ENCODE data around the gene SURF1.
"Not testable (repeated sequence)": the region's sequence is repeated elsewhere in the genome, so short reads cannot be mapped to it uniquely, and the experiment has no call there.

The SURF1 gene

GRCh38 chr9:133317551-133317950 lies 38.7 kb downstream of the SURF1 start:
- not testable (repeated sequence) for H3K79me2 ChIP-seq (ENCODE audit: control insufficient read depth, insufficient read depth, low read length); H3K9ac ChIP-seq (ENCODE audit: low read length); H2BK15ac ChIP-seq (replicated peaks; ENCODE audit: low read depth); H3K36me3 ChIP-seq (ENCODE audit: control insufficient read depth, insufficient read depth, low read length); H4K5ac ChIP-seq (ENCODE audit: low read length); H2BK120ac ChIP-seq (ENCODE audit: low read depth, low read length); H3K56ac ChIP-seq (ENCODE audit: low read length); H3K18ac ChIP-seq (ENCODE audit: low read length); H3K79me1 ChIP-seq (ENCODE audit: low read length); H3K4me3 ChIP-seq (ENCODE audit: low read length); H2BK5ac ChIP-seq (ENCODE audit: low read length); H3K4me2 ChIP-seq (ENCODE audit: low read length); H3K27me3 ChIP-seq (ENCODE audit: insufficient read depth, low read length, poor library complexity); H3K4ac ChIP-seq (ENCODE audit: low read depth, low read length); H3K27ac ChIP-seq (ENCODE audit: low read depth, low read length); H2AK5ac ChIP-seq (ENCODE audit: low read length); H3K23ac ChIP-seq (ENCODE audit: low read length); H4K8ac ChIP-seq (ENCODE audit: low read depth, low read length); DNase-seq; H3K4me1 ChIP-seq (ENCODE audit: control insufficient read depth, low read depth, low read length)
- no CpG with 5 or more reads among the region's 13 CpGs for whole genome bisulfite sequencing (ENCODE audit: extremely low coverage, insufficient coverage, low lambda C conversion rate)

DNA sequence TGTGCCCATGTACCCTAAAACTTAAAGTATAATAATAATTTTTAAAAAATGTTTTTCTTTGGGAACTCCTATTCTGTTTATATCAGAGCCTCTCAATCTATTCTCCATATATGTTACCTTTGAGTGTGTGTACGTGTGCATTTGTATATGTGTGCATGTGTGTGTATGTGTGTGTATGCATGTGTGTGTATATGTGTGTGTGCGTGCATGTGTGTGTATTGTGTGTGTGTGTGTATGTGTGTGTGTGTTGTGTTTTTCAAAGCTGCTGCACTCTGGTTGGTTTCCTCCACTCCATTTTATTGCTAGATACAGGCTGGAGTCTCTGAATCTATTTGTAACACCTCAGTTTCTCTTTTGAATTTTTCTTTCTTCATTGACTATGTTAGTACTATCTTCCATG lies 40.3 kb downstream of the SURF1 start:
- Histone ChIP-seq H3K4ac (ENCODE audit: low read depth, low read length) (no peak overlapping the region), H3K4me2 (ENCODE audit: low read length) (no peak overlapping the region), H3K79me1 (ENCODE audit: low read length) (no peaks in the 10 kb centered on the region), H2AK5ac (ENCODE audit: low read length) (no peak overlapping the region), H3K18ac (ENCODE audit: low read length) (no peak overlapping the region), H3K27ac (ENCODE audit: low read depth, low read length) (no peak overlapping the region), H3K27me3 (ENCODE audit: insufficient read depth, low read length, poor library complexity) (no peaks in the 10 kb centered on the region), H3K9ac (ENCODE audit: low read length) (no peak overlapping the region), H2BK5ac (ENCODE audit: low read length) (no peak overlapping the region), H3K23ac (ENCODE audit: low read length) (no peak overlapping the region), H3K4me1 (ENCODE audit: control insufficient read depth, low read depth, low read length) (no peaks in the 10 kb centered on the region), H3K36me3 (ENCODE audit: control insufficient read depth, insufficient read depth, low read length) (no peaks in the 10 kb centered on the region), H2BK120ac (ENCODE audit: low read depth, low read length) (no peak overlapping the region), H3K56ac (ENCODE audit: low read length) (no peak overlapping the region), H3K4me3 (ENCODE audit: low read length) (no peak overlapping the region), H3K79me2 (ENCODE audit: control insufficient read depth, insufficient read depth, low read length) (no peaks in the 10 kb centered on the region), H4K8ac (ENCODE audit: low read depth, low read length) (no peak overlapping the region), H2BK15ac (replicated peaks; ENCODE audit: low read depth) (no peak overlapping the region), H4K5ac (ENCODE audit: low read length) (no peak overlapping the region)
- WGBS (ENCODE audit: extremely low coverage, insufficient coverage, low lambda C conversion rate), result no CpG with 5 or more reads among the region's 2 CpGs
- DNase-seq, result no peak

DNA sequence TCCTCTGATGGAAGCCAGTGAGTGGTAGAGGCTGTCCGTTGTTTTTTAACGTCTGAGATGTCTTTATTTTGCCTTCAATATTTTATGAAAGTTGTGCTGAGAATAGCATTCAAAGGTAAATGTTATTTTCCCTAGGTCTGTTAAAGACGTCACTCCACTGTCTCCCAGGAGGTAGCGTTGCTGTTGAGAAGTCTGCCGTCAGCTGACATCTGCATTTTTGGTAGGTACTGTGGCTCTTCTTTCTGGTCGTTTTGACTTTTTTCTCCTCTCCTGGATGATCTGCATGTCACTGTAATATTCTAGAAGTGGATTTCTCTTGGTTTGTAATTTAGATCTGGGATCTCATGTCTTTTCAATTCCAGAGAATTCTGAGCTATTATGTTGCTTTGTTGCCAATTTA lies 46.7 kb downstream of the SURF1 start:
- no CpG with 5 or more reads among the region's 6 CpGs for WGBS (ENCODE audit: extremely low coverage, insufficient coverage, low lambda C conversion rate)
- no peaks in the 10 kb centered on the region for H3K79me1 ChIP-seq (ENCODE audit: low read length)
- H2BK15ac ChIP-seq (replicated peaks; ENCODE audit: low read depth), result no peak overlapping the region
- H3K4me1 ChIP-seq (ENCODE audit: control insufficient read depth, low read depth, low read length), result no peaks in the 10 kb centered on the region
- no peak overlapping the region for H2AK5ac ChIP-seq (ENCODE audit: low read length)
- H3K27me3 ChIP-seq (ENCODE audit: insufficient read depth, low read length, poor library complexity), result no peaks in the 10 kb centered on the region
- no peak overlapping the region for H3K9ac ChIP-seq (ENCODE audit: low read length)
- H3K4me2 ChIP-seq (ENCODE audit: low read length), result no peak overlapping the region
- no peak overlapping the region for H3K56ac ChIP-seq (ENCODE audit: low read length)
- H3K23ac ChIP-seq (ENCODE audit: low read length), result no peak overlapping the region
- H2BK5ac ChIP-seq (ENCODE audit: low read length), result no peak overlapping the region
- no peak overlapping the region for H2BK120ac ChIP-seq (ENCODE audit: low read depth, low read length)
- DNase-seq, result no peak
- H4K8ac ChIP-seq (ENCODE audit: low read depth, low read length), result no peak overlapping the region
- H3K4ac ChIP-seq (ENCODE audit: low read depth, low read length), result no peak overlapping the region
- H3K79me2 ChIP-seq (ENCODE audit: control insufficient read depth, insufficient read depth, low read length), result no peaks in the 10 kb centered on the region
- H3K27ac ChIP-seq (ENCODE audit: low read depth, low read length), result no peak overlapping the region
- H4K5ac ChIP-seq (ENCODE audit: low read length), result no peak overlapping the region
- no peak overlapping the region for H3K18ac ChIP-seq (ENCODE audit: low read length)
- no peaks in the 10 kb centered on the region for H3K36me3 ChIP-seq (ENCODE audit: control insufficient read depth, insufficient read depth, low read length)
- no peak overlapping the region for H3K4me3 ChIP-seq (ENCODE audit: low read length)

GRCh38 chr9:133307301-133307700 lies 49.0 kb downstream of the SURF1 start:
- no CpG with 5 or more reads among the region's 16 CpGs for WGBS (ENCODE audit: extremely low coverage, insufficient coverage, low lambda C conversion rate)
- Histone ChIP-seq H2BK120ac (ENCODE audit: low read depth, low read length) (no peak overlapping the region), H3K36me3 (ENCODE audit: control insufficient read depth, insufficient read depth, low read length) (no peaks in the 10 kb centered on the region), H3K27ac (ENCODE audit: low read depth, low read length) (no peak overlapping the region), H3K4me1 (ENCODE audit: control insufficient read depth, low read depth, low read length) (no peaks in the 10 kb centered on the region), H3K9ac (ENCODE audit: low read length) (no peak overlapping the region), H3K56ac (ENCODE audit: low read length) (no peak overlapping the region), H4K8ac (ENCODE audit: low read depth, low read length) (no peak overlapping the region), H3K18ac (ENCODE audit: low read length) (no peak overlapping the region), H3K27me3 (ENCODE audit: insufficient read depth, low read length, poor library complexity) (no peaks in the 10 kb centered on the region), H3K4ac (ENCODE audit: low read depth, low read length) (no peak overlapping the region), H3K4me3 (ENCODE audit: low read length) (no peak overlapping the region), H3K79me2 (ENCODE audit: control insufficient read depth, insufficient read depth, low read length) (no peaks in the 10 kb centered on the region), H2BK15ac (replicated peaks; ENCODE audit: low read depth) (no peak overlapping the region), H3K23ac (ENCODE audit: low read length) (no peak overlapping the region), H3K4me2 (ENCODE audit: low read length) (no peak overlapping the region), H2AK5ac (ENCODE audit: low read length) (no peak overlapping the region), H2BK5ac (ENCODE audit: low read length) (no peak overlapping the region), H3K79me1 (ENCODE audit: low read length) (no peaks in the 10 kb centered on the region), H4K5ac (ENCODE audit: low read length) (no peak overlapping the region)
- no peak for DNase-seq

DNA sequence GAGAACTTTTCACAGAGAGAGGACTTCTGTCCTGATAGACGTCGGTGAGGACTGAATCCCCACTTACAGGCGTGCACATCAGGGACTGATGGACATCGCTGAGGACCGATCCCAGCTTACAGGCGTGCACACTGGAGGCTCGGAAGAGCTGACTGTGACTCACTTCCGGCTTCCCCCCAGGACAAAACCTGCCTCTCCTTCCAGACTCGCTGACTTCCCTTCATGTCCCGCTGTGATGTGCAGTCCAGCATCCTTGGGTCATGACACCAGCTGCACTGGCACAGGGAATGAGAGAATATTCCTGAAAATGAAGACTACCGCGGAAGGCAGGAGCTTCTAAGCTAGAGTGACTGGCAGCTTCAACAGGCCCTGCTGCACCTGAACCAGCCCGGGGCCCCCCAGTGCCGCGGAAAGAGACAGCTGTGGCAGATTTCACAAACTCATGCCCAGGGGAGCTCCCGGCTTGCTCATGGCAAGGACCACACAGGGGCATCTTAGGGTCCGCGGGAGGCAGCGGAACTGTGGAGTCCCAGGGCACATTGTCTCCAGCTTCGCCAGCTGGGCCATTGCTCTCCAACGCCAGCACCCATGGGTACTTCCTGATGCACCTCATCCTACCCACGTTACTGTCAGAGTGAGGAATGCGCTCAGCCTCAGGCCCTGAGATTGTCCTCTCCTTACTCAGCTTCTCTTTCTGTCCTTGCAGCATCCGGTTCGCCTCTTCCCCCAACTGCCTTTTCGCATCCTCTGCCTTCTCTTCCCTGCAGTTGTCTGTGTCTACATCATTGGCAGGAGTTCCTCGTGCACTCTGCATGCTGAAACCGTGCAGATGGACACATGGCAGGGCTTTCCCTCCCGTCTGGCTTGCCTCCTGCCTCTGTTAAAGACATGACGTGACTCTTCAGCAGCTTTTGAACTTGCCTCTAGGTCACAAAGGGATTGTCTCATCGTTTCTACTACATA lies 49.8 kb downstream of the SURF1 start:
- Histone ChIP-seq H3K36me3 (ENCODE audit: control insufficient read depth, insufficient read depth, low read length) (no peaks in the 10 kb centered on the region), H3K27me3 (ENCODE audit: insufficient read depth, low read length, poor library complexity) (no peaks in the 10 kb centered on the region), H3K4me1 (ENCODE audit: control insufficient read depth, low read depth, low read length) (no peaks in the 10 kb centered on the region), H4K5ac (ENCODE audit: low read length) (no peak overlapping the region), H2BK120ac (ENCODE audit: low read depth, low read length) (no peak overlapping the region), H3K4me3 (ENCODE audit: low read length) (no peak overlapping the region), H3K23ac (ENCODE audit: low read length) (no peak overlapping the region), H2AK5ac (ENCODE audit: low read length) (no peak overlapping the region), H3K79me1 (ENCODE audit: low read length) (no peaks in the 10 kb centered on the region), H3K18ac (ENCODE audit: low read length) (no peak overlapping the region), H2BK5ac (ENCODE audit: low read length) (no peak overlapping the region), H3K9ac (ENCODE audit: low read length) (no peak overlapping the region), H3K27ac (ENCODE audit: low read depth, low read length) (no peak overlapping the region), H3K4ac (ENCODE audit: low read depth, low read length) (no peak overlapping the region), H2BK15ac (replicated peaks; ENCODE audit: low read depth) (no peak overlapping the region), H3K79me2 (ENCODE audit: control insufficient read depth, insufficient read depth, low read length) (no peaks in the 10 kb centered on the region), H3K4me2 (ENCODE audit: low read length) (no peak overlapping the region), H3K56ac (ENCODE audit: low read length) (no peak overlapping the region), H4K8ac (ENCODE audit: low read depth, low read length) (no peak overlapping the region)
- DNase-seq, result no peak
- no CpG with 5 or more reads among the region's 31 CpGs for WGBS (ENCODE audit: extremely low coverage, insufficient coverage, low lambda C conversion rate)

- H3K4me3 ChIP-seq (ENCODE audit: low read length), result no peak overlapping the region
- H3K79me1 ChIP-seq (ENCODE audit: low read length), result no peaks in the 10 kb centered on the region
- H2BK15ac ChIP-seq (replicated peaks; ENCODE audit: low read depth), result no peak overlapping the region
- H4K5ac ChIP-seq (ENCODE audit: low read length), result no peak overlapping the region
- no peaks in the 10 kb centered on the region for H3K36me3 ChIP-seq (ENCODE audit: control insufficient read depth, insufficient read depth, low read length)
- H2BK120ac ChIP-seq (ENCODE audit: low read depth, low read length), result no peak overlapping the region
- H3K79me2 ChIP-seq (ENCODE audit: control insufficient read depth, insufficient read depth, low read length), result no peaks in the 10 kb centered on the region
- no peak overlapping the region for H3K27ac ChIP-seq (ENCODE audit: low read depth, low read length)
- no peak overlapping the region for H3K23ac ChIP-seq (ENCODE audit: low read length)
- H2AK5ac ChIP-seq (ENCODE audit: low read length), result no peak overlapping the region
- H3K4ac ChIP-seq (ENCODE audit: low read depth, low read length), result no peak overlapping the region
- no peak overlapping the region for H3K9ac ChIP-seq (ENCODE audit: low read length)
- H3K56ac ChIP-seq (ENCODE audit: low read length), result no peak overlapping the region
- no peak overlapping the region for H4K8ac ChIP-seq (ENCODE audit: low read depth, low read length)
- H3K4me1 ChIP-seq (ENCODE audit: control insufficient read depth, low read depth, low read length), result no peaks in the 10 kb centered on the region
- H3K18ac ChIP-seq (ENCODE audit: low read length), result no peak overlapping the region
- no CpG with 5 or more reads among the region's 23 CpGs for whole genome bisulfite sequencing (ENCODE audit: extremely low coverage, insufficient coverage, low lambda C conversion rate)
- H3K27me3 ChIP-seq (ENCODE audit: insufficient read depth, low read length, poor library complexity), result no peaks in the 10 kb centered on the region
- no peak overlapping the region for H2BK5ac ChIP-seq (ENCODE audit: low read length)
- no peak overlapping the region for H3K4me2 ChIP-seq (ENCODE audit: low read length)
- DNase-seq, result no peak
Observed at GRCh38 chr9:133305731-133306130, 50.6 kb downstream of the SURF1 start.

Data from mesendoderm (in vitro differentiated cells).